ENCODE results near the gene USF2.

DNA sequence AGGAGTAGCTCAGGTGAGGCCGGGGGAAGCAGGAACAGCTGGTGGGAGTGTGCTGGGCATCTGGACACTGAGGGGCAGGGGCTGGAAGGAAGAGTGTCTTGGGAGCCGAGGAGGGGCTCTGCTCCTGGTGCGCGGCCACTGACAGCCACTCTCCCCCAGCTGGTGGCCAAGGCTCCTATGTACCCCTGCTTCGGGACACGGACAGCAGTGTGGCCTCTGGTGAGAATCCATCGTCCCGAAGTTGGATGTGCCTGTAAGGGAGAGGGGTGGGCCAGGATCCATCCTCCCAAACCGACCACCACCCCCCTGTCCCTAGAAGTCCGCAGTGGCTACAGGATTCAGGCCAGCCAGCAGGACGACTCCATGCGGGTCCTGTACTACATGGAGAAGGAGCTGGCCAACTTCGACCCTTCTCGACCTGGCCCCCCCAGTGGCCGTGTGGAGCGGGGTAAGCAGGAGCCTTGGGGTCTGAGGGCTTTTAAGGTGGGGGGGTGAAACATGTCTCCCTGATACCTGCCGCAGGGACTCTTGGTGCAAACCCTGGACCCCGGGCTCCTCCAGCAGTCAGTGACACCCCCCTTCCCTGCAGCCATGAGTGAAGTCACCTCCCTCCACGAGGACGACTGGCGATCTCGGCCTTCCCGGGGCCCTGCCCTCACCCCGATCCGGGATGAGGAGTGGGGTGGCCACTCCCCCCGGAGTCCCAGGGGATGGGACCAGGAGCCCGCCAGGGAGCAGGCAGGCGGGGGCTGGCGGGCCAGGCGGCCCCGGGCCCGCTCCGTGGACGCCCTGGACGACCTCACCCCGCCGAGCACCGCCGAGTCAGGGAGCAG is 2.0 kb upstream of the USF2 start:
- TF ChIP-seq, protein P1, sequence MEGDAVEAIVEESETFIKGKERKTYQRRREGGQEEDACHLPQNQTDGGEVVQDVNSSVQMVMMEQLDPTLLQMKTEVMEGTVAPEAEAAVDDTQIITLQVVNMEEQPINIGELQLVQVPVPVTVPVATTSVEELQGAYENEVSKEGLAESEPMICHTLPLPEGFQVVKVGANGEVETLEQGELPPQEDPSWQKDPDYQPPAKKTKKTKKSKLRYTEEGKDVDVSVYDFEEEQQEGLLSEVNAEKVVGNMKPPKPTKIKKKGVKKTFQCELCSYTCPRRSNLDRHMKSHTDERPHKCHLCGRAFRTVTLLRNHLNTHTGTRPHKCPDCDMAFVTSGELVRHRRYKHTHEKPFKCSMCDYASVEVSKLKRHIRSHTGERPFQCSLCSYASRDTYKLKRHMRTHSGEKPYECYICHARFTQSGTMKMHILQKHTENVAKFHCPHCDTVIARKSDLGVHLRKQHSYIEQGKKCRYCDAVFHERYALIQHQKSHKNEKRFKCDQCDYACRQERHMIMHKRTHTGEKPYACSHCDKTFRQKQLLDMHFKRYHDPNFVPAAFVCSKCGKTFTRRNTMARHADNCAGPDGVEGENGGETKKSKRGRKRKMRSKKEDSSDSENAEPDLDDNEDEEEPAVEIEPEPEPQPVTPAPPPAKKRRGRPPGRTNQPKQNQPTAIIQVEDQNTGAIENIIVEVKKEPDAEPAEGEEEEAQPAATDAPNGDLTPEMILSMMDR (conservative IDR thresholded peaks at IDR 0.05): no peak
- TF ChIP-seq ZFX (IDR thresholded peaks at IDR 0.05): 0 out of 2 replicates have a peak, but pooled peaks have one; percentile 45
